ENCODE measurements around the gene IFNA6. TPM values are rescaled to one million over a fixed set of nuclear protein-coding genes. Genes with fewer than 3 reads are reported as not detected.

Gene IFNA6
- total and polyA plus RNA-seq, 11 donors, result not detected

DNA sequence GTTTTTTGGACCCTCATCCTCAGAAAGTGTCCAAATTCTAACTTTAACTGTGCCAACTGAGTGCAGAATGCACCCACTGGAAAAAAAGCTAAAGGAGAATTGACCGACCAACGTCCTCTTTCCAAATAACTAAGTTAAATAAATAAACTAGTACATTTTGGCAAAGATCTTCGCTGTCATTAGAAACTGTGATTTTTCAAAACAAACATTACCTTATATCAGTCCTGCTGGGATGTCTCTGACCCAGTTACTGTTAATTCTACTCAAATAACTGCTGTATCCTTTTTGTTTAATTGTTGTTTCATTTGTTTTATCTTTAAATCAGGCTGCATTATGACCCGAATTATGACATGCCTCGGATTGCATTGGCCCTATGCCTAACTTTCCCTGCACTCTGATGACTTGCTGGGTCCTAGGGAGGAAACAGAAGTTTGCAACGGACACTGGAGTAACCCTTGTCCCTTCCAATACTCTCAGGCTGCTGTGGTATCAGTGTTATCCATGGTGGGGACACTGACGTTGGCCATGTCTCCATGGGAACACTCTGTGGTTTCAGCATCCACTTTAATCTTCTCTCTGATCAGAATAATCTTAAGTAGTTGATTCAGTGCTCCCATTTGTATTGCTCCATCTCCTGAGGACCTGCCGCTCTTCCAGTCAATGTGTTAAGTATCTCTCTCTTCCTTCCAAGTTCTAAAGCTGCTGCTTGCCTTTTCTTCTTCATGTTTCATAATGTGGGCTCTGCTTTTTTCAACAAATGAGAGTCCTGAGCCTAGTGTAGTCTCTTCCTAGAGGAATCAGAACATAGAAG lies 34.5 kb downstream of the IFNA6 start:
- peaks cover 0 to 3% (median 0%) of the 10 kb centered on the region in 9 donors for H3K27me3 ChIP-seq
- peaks cover 0 to 8% (median 0%) of the 10 kb centered on the region in 12 donors for H3K4me1 ChIP-seq
- H3K4me3 ChIP-seq, result no peak overlapping the region
- DNase-seq (no peak), ATAC-seq (no peak)
- H3K27ac ChIP-seq, result no peak overlapping the region
- WGBS, 4 donors, result 36 to 51% (median 48%) methylated on average over 8 of the region's 8 CpGs
- intact Hi-C loops (cut with DNase I), result loop anchor here in 5 of 10 donors (5.0 kb wide), 3 partner anchors 81 to 476 kb away; no protein-coding TSS in a partner anchor
- TF ChIP-seq POLR2A (IDR thresholded peaks at IDR 0.05), result no peak
- H3K36me3 ChIP-seq, result peaks cover 0 to 11% (median 3%) of the 10 kb centered on the region in 9 donors
- H3K9me3 ChIP-seq, result no peaks in the 10 kb centered on the region

DNA sequence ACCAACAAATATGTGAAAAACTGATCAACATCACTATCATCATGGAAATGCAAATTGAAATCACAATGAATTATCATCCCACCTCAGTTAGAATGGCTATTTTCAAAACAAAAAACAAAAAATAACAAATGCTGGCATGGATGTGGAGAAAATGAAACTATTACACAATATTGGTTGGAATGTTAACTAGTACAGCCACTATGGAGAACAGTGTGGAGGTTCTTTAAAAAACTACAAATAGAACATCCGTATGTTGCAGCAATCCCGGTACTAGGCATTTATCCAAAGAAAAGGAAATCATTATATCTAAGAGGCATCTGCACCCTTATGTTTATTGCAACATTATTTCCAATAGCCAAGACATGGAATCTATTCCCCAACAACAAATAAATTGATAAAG lies 36.5 kb downstream of the IFNA6 start:
- no peak overlapping the region for H3K4me3 ChIP-seq
- intact Hi-C loops (cut with DNase I), result no loop called here
- no peaks in the 10 kb centered on the region for H3K36me3 ChIP-seq
- ATAC-seq (no peak), DNase-seq (no peak)
- no peak overlapping the region for H3K27ac ChIP-seq
- H3K4me1 ChIP-seq, result peaks cover 0 to 8% (median 0%) of the 10 kb centered on the region in 12 donors
- peaks cover 0 to 7% (median 0%) of the 10 kb centered on the region in 9 donors for H3K27me3 ChIP-seq
- 72 to 80% (median 78%) methylated on average over 2 of the region's 2 CpGs for WGBS, 4 donors
- no peaks in the 10 kb centered on the region for H3K9me3 ChIP-seq
- TF ChIP-seq, protein P1, sequence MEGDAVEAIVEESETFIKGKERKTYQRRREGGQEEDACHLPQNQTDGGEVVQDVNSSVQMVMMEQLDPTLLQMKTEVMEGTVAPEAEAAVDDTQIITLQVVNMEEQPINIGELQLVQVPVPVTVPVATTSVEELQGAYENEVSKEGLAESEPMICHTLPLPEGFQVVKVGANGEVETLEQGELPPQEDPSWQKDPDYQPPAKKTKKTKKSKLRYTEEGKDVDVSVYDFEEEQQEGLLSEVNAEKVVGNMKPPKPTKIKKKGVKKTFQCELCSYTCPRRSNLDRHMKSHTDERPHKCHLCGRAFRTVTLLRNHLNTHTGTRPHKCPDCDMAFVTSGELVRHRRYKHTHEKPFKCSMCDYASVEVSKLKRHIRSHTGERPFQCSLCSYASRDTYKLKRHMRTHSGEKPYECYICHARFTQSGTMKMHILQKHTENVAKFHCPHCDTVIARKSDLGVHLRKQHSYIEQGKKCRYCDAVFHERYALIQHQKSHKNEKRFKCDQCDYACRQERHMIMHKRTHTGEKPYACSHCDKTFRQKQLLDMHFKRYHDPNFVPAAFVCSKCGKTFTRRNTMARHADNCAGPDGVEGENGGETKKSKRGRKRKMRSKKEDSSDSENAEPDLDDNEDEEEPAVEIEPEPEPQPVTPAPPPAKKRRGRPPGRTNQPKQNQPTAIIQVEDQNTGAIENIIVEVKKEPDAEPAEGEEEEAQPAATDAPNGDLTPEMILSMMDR (IDR thresholded peaks at IDR 0.05), result no peak
- TF ChIP-seq POLR2A (IDR thresholded peaks at IDR 0.05), result no peak

DNA sequence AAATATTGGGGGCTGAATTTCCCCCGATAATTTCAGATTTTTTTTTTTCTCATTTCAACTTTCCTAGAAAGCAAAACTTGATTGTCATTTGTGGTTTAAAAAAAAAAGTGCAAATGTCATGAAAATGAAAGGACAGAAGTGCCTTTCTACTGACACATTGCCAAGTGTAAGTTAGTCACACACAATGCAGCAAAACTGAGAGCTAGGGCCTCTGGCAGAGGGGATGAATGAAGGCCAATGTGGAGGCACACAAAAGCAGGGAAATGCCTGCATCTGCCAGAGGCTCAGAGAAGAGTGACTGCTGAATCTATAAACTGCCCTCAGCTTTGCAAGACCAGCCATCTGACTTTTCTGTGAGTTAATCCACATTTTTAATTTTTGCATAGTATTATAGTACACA lies 38.8 kb downstream of the IFNA6 start:
- Histone ChIP-seq H3K4me3 (no peak overlapping the region), H3K9me3 (no peaks in the 10 kb centered on the region), H3K27me3 (peaks cover 0 to 12% (median 0%) of the 10 kb centered on the region in 9 donors), H3K36me3 (no peaks in the 10 kb centered on the region), H3K27ac (no peak overlapping the region), H3K4me1 (no peaks in the 10 kb centered on the region)
- TF ChIP-seq, protein P1 (IDR thresholded peaks at IDR 0.05), result no peak
- no peak for TF ChIP-seq POLR2A (IDR thresholded peaks at IDR 0.05)
- intact Hi-C loops (cut with DNase I), result no loop called here
- WGBS, 4 donors, result 90 to 94% (median 93%) methylated on average over 1 of the region's 1 CpG
- no peak for DNase-seq
- ATAC-seq, result no peak

DNA sequence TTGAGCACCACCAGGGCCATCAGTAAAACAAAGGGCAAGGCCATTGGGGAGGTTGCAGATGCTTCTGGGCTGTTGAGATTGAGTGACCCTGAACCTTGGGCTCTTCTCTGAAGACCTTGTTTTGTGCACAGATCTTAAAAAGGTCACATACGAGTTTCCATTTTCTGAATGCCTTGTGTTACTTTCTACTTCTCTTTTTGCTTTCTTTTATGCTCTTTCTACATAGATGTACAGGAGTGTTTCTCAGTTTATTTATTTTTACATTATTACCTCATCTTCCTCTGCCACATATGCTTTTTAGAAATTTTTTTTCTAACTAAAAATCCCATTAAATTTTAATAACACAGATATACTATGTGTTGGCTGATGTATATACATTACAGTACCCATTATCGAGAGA lies 45.5 kb downstream of the IFNA6 start, which contains the start of gene IFNA5:
IFNA5 (minus strand) TSS at position 101 of the 400 bp plus-strand sequence; CDS start at position 44, 57 bp downstream.
- 85 to 89% (median 87%) methylated on average over 2 of the region's 2 CpGs for WGBS, 4 donors

More for the DNA sequence above, 45.5 kb downstream of the IFNA6 start, which contains the start of gene IFNA5:
- DNase-seq, result no peak
- Histone ChIP-seq H3K4me3 (no peak within 1 kb of the TSS), H3K4me1 (no peaks in the 10 kb centered on the region), H3K9me3 (no peaks in the 10 kb centered on the region), H3K36me3 (no peaks in the 10 kb centered on the region), H3K27ac (no peak within 1 kb of the TSS), H3K27me3 (peaks cover 0 to 17% (median 0%) of the 10 kb centered on the region in 9 donors)
- TF ChIP-seq, protein P1 (IDR thresholded peaks at IDR 0.05), result no peak
- no peak for TF ChIP-seq POLR2A (IDR thresholded peaks at IDR 0.05)
- intact Hi-C loops (cut with DNase I), result no loop called here
- no peak for ATAC-seq

Other genes with a start within 250 kb of the IFNA6 start
- gene IFNW1, start 209.1 kb downstream of the IFNA6 start, total RNA-seq, result not detected
- gene IFNW1, start 209.1 kb downstream of the IFNA6 start, polyA plus RNA-seq, result not detected
- not detected for gene IFNA21, start 184.2 kb downstream of the IFNA6 start, total RNA-seq
- gene IFNA21, start 184.2 kb downstream of the IFNA6 start, polyA plus RNA-seq, result not detected
- gene IFNA4, start 163.3 kb downstream of the IFNA6 start, total RNA-seq, result not detected
- not detected for gene IFNA4, start 163.3 kb downstream of the IFNA6 start, polyA plus RNA-seq
- not detected for gene IFNA7, start 148.7 kb downstream of the IFNA6 start, total RNA-seq
- not detected for gene IFNA7, start 148.7 kb downstream of the IFNA6 start, polyA plus RNA-seq
- gene IFNA10, start 143.7 kb downstream of the IFNA6 start, total RNA-seq, result not detected
- not detected for gene IFNA10, start 143.7 kb downstream of the IFNA6 start, polyA plus RNA-seq
- not detected for gene IFNA16, start 133.6 kb downstream of the IFNA6 start, total RNA-seq
- not detected for gene IFNA16, start 133.6 kb downstream of the IFNA6 start, polyA plus RNA-seq
- gene IFNA17, start 122.7 kb downstream of the IFNA6 start, total RNA-seq, result not detected
- not detected for gene IFNA17, start 122.7 kb downstream of the IFNA6 start, polyA plus RNA-seq
- gene IFNA14, start 110.9 kb downstream of the IFNA6 start, total RNA-seq, result not detected
- not detected for gene IFNA14, start 110.9 kb downstream of the IFNA6 start, polyA plus RNA-seq
- not detected for gene IFNA5, start 45.6 kb downstream of the IFNA6 start, total RNA-seq
- gene IFNA5, start 45.6 kb downstream of the IFNA6 start, polyA plus RNA-seq, result not detected
- gene KLHL9, start 15.5 kb downstream of the IFNA6 start, total RNA-seq, result 10 to 100 TPM; 10.7 to 15.1 (median 11.8) TPM
- 10 to 100 TPM in 1 of 2 donors, 1 to 10 TPM in 1; 4.4 to 12.6 TPM for gene KLHL9, start 15.5 kb downstream of the IFNA6 start, polyA plus RNA-seq
- not detected for gene IFNA13, start 17.2 kb upstream of the IFNA6 start, total RNA-seq
- gene IFNA13, start 17.2 kb upstream of the IFNA6 start, polyA plus RNA-seq, result not detected
- not detected for gene IFNA2, start 34.5 kb upstream of the IFNA6 start, total RNA-seq
- gene IFNA2, start 34.5 kb upstream of the IFNA6 start, polyA plus RNA-seq, result not detected
- gene IFNA8, start 58.2 kb upstream of the IFNA6 start, total RNA-seq, result not detected
- not detected for gene IFNA8, start 58.2 kb upstream of the IFNA6 start, polyA plus RNA-seq
- not detected for gene IFNA1, start 89.6 kb upstream of the IFNA6 start, total RNA-seq
- not detected for gene IFNA1, start 89.6 kb upstream of the IFNA6 start, polyA plus RNA-seq
- gene IFNE, start 131.4 kb upstream of the IFNA6 start, total RNA-seq, result under 1 TPM in 1 of 9 donors, not detected in 8; 0.68 TPM
- gene IFNE, start 131.4 kb upstream of the IFNA6 start, polyA plus RNA-seq, result not detected

Data from heart left ventricle (tissue), 16 donors.